PC-9 (cell line): ENCODE measurements around the gene MAST2. TPM values are rescaled to one million over a fixed set of nuclear protein-coding genes. Genes with fewer than 3 reads are reported as not detected.

Experiments used
- BruUV-seq: library from RNA; stranded (reverse); fragments of 400-500 nt; replicated peaks from 2 replicates; lab custom pipeline; 2021; lab: Mats Ljungman, UMichigan
- CTCF ChIA-PET: fragments of 300-600 bp; sonication (Branson Sonifier 250); formaldehyde crosslinking; loops from one replicate; lab custom pipeline; 2022; ENCODE audit warnings: antibody characterized with exemption; lab: Charles Lee
- POLR2A ChIA-PET: fragments of 300-600 bp; sonication (Branson Sonifier 250); formaldehyde crosslinking; loops from one replicate; lab custom pipeline; 2022; ENCODE audit warnings: antibody characterized with exemption; ENCODE audit not compliant: unreplicated experiment; lab: Charles Lee
- DNase-seq, 2 experiments: peaks; one replicate each; pipeline versions ENCODE4 v3.0.0 to v3.0.0-alpha.2; 2015 to 2022; ENCODE audit warnings: mixed read lengths in 1 of 2
- H2AFZ ChIP-seq: fragments of 200-600 bp; sonication (generic); 2 replicates; pipeline ENCODE4 v1.8.1; 2017; ENCODE audit warnings: antibody characterized with exemption
- H3F3A ChIP-seq: fragments of 200-600 bp; sonication (generic); 2 replicates; pipeline ENCODE4 v1.8.1; 2017; ENCODE audit warnings: antibody characterized with exemption, mild to moderate bottlenecking, low read depth; ENCODE audit not compliant: insufficient read depth
- H3K27ac ChIP-seq: fragments of 200-600 bp; sonication (generic); 2 replicates; pipeline ENCODE4 v1.6.1; 2016; ENCODE audit warnings: mixed run types
- H3K27me3 ChIP-seq: fragments of 200-600 bp; sonication (generic); 2 replicates; pipeline ENCODE4 v1.6.1; 2016; ENCODE audit warnings: low read depth, mixed run types; ENCODE audit not compliant: insufficient read depth
- H3K36me3 ChIP-seq: fragments of 200-600 bp; sonication (generic); 2 replicates; pipeline ENCODE4 v1.6.1; 2016; ENCODE audit warnings: low read depth, mixed run types
- H3K4me1 ChIP-seq: fragments of 200-600 bp; sonication (generic); replicated peaks from 2 replicates; pipeline ENCODE4 v1.6.1; 2016; ENCODE audit warnings: mixed run types; ENCODE audit not compliant: insufficient read depth
- H3K4me2 ChIP-seq: fragments of 200-600 bp; sonication (generic); 2 replicates; pipeline ENCODE4 v1.6.1; 2017; ENCODE audit warnings: mixed run types
- H3K4me3 ChIP-seq: fragments of 200-600 bp; sonication (generic); 2 replicates; pipeline ENCODE4 v1.6.1; 2016; ENCODE audit warnings: mixed run types
- H3K79me2 ChIP-seq: fragments of 200-600 bp; sonication (generic); 2 replicates; pipeline ENCODE4 v1.6.1; 2017; ENCODE audit warnings: low read depth, mixed run types
- H3K9me2 ChIP-seq: fragments of 200-600 bp; sonication (generic); 2 replicates; pipeline ENCODE4 v1.8.1; 2017; ENCODE audit warnings: mild to moderate bottlenecking; ENCODE audit not compliant: insufficient read depth
- H3K9me3 ChIP-seq: fragments of 200-600 bp; sonication (generic); 2 replicates; pipeline ENCODE4 v1.8.1; 2016; ENCODE audit warnings: low read depth; ENCODE audit not compliant: insufficient read depth
- H4K20me1 ChIP-seq: fragments of 200-600 bp; sonication (generic); 2 replicates; pipeline ENCODE4 v1.8.1; 2017; ENCODE audit not compliant: insufficient read depth
- CTCF ChIP-seq: fragments of 200-600 bp; sonication (generic); conservative IDR thresholded peaks from 2 replicates; pipeline ENCODE4 v1.6.1; 2017; ENCODE audit warnings: mixed run types, antibody characterized with exemption, mild to moderate bottlenecking, moderate library complexity
- EZH2 ChIP-seq: fragments of 200-600 bp; sonication (generic); IDR thresholded peaks from 2 replicates; pipeline ENCODE4 v1.8.0; 2017; ENCODE audit warnings: antibody characterized with exemption, low read depth
- intact Hi-C: fragments of 100-400 bp; cut with micrococcal nuclease; formaldehyde crosslinking; loops from one replicate; pipeline ENCODE4 v1.10.0; 2022; ENCODE audit not compliant: unreplicated experiment
- total RNA-seq: library from RNA; stranded (reverse); gene quantifications from 2 replicates; pipeline ENCODE4 v1.2.3, GENCODE V29; 2021

MAST2 gene
- total RNA-seq, 1 experiment from 2014 or later = 58.8 TPM

GRCh38 chr1:45969866-45970265 lies 166.5 kb downstream of the MAST2 start:
- Histone ChIP-seq H3K4me2 (no peak overlapping the region), H3K4me1 (0 out of 2 replicates have a peak, but pooled peaks cover 4% of the 10 kb centered on the region), H3K27me3 (no peaks in the 10 kb centered on the region), H3F3A (0 out of 2 replicates have a peak, but pooled peaks cover 7% of the 10 kb centered on the region), H3K4me3 (no peak overlapping the region), H3K9me3 (no peaks in the 10 kb centered on the region), H3K36me3 (no peaks in the 10 kb centered on the region), H4K20me1 (no peaks in the 10 kb centered on the region), H3K9me2 (no peaks in the 10 kb centered on the region), H2AFZ (no peak overlapping the region), H3K79me2 (no peaks in the 10 kb centered on the region), H3K27ac (no peak overlapping the region)
- POLR2A ChIA-PET = no interaction called here
- intact Hi-C loops = no loop called here
- TF ChIP-seq CTCF = no peak
- TF ChIP-seq EZH2 = no peak
- no TSS peak for BruUV-seq
- no peak for DNase-seq
- CTCF ChIA-PET = no interaction called here

GRCh38 chr1:45971335-45971734 lies 167.9 kb downstream of the MAST2 start:
- intact Hi-C loops = no loop called here
- H3F3A ChIP-seq = 0 out of 2 replicates have a peak, but pooled peaks cover 7% of the 10 kb centered on the region
- no peak overlapping the region for H3K4me3 ChIP-seq
- no peaks in the 10 kb centered on the region for H4K20me1 ChIP-seq
- H3K4me2 ChIP-seq = no peak overlapping the region
- TF ChIP-seq CTCF (no peak), EZH2 (no peak)
- no peaks in the 10 kb centered on the region for H3K9me2 ChIP-seq
- no peaks in the 10 kb centered on the region for H3K36me3 ChIP-seq
- H3K9me3 ChIP-seq = no peaks in the 10 kb centered on the region
- BruUV-seq = no TSS peak
- H3K79me2 ChIP-seq = no peaks in the 10 kb centered on the region
- ChIA-PET CTCF (no interaction called here), POLR2A (no interaction called here)
- no peak for DNase-seq
- 0 out of 2 replicates have a peak, but pooled peaks cover 4% of the 10 kb centered on the region for H3K4me1 ChIP-seq
- H3K27ac ChIP-seq = no peak overlapping the region
- no peak overlapping the region for H2AFZ ChIP-seq
- H3K27me3 ChIP-seq = no peaks in the 10 kb centered on the region

DNA sequence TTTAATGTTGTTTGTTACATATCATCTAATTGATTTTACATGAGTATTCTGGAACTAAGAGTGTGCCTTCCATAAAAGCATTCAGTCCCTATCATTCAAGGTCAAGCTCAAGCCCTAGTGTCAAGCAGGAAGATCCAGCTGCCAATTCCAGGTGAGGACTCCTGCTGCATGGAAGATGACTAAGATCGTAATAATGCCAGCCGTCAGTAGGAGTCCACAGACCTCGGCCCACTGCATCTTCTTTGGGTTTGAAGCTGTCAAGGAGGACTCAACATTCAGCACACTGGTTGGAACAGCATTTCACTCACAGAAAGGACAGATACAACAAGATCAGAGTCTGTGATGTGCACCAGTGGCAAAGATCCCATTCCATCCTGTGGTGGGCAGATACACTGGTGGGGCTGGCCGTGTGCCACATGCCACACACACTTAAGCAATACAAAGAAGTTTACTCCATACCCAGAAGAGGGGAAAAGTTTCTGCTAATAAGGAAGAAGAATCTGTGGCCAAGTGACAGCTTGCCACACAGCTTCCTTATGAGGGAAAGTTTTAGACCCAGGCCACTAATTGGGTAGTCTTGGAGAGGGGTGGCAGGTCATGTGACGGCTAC lies 168.6 kb downstream of the MAST2 start:
- Histone ChIP-seq H2AFZ (no peak overlapping the region), H3K4me3 (no peak overlapping the region), H3K36me3 (no peaks in the 10 kb centered on the region), H3K9me3 (no peaks in the 10 kb centered on the region), H3K4me1 (0 out of 2 replicates have a peak, but pooled peaks cover 4% of the 10 kb centered on the region), H3K27me3 (no peaks in the 10 kb centered on the region), H3K27ac (no peak overlapping the region), H3K4me2 (no peak overlapping the region), H3K79me2 (no peaks in the 10 kb centered on the region), H3F3A (0 out of 2 replicates have a peak, but pooled peaks cover 7% of the 10 kb centered on the region), H3K9me2 (no peaks in the 10 kb centered on the region), H4K20me1 (no peaks in the 10 kb centered on the region)
- POLR2A ChIA-PET = no interaction called here
- no TSS peak for BruUV-seq
- intact Hi-C loops = no loop called here
- no peak for DNase-seq
- CTCF ChIA-PET = no interaction called here
- TF ChIP-seq CTCF (no peak), EZH2 (no peak)
